ENCODE measurements around the gene CFAP54. TPM values are rescaled to one million over a fixed set of nuclear protein-coding genes. Genes with fewer than 3 reads are reported as not detected.

CFAP54 gene
- total RNA-seq, 1 donor from 2014 or later = 1.1 TPM

DNA sequence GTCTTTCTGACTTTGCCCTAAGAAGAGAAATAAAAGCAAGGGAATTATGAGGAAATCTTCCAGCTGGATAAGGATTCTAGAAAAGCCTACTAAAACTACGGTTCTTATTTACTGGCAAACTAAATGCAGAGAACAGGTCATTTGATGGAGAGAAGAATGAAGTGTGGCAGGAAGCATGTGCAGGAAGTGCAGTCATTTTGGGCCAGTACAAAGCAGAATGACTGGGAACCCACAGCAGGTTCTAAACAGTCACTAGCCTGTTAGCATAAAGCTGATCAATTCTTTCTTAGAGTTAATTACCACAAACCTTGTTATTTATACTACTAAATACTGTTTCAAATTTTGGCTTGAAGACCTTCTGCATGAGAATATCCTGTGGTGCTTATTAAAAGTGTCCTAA is 36.7 kb downstream of the CFAP54 start:
- no peak overlapping the region for H3K4me3 ChIP-seq (ENCODE audit: insufficient read depth, low read depth, low read length)
- no peaks in the 10 kb centered on the region for H3K27me3 Mint-ChIP-seq (ENCODE audit: low read depth, unreplicated experiment)
- no peak overlapping the region for H3K4me3 Mint-ChIP-seq (ENCODE audit: unreplicated experiment)
- H3K27ac ChIP-seq (ENCODE audit: low read depth, low read length) = no peak overlapping the region
- H3K79me2 ChIP-seq (ENCODE audit: insufficient read depth, low read length) = no peaks in the 10 kb centered on the region
- no peaks in the 10 kb centered on the region for H3K9me3 Mint-ChIP-seq (ENCODE audit: unreplicated experiment)
- no peak for FAIRE-seq
- H3K27ac Mint-ChIP-seq (ENCODE audit: unreplicated experiment) = no peak overlapping the region
- H3K4me2 ChIP-seq (ENCODE audit: low read length) = no peak overlapping the region
- no peaks in the 10 kb centered on the region for H4K20me1 ChIP-seq (ENCODE audit: insufficient read depth, low read length)
- H3K27me3 ChIP-seq (ENCODE audit: insufficient read depth, low read length) = no peaks in the 10 kb centered on the region
- no peaks in the 10 kb centered on the region for H3K9me3 ChIP-seq (ENCODE audit: insufficient read depth, low read depth, low read length)
- no peak for DNase-seq (ENCODE audit: low read depth)
- H3K36me3 ChIP-seq (ENCODE audit: insufficient read depth, low read length) = no peaks in the 10 kb centered on the region
- TF ChIP-seq, protein P1, sequence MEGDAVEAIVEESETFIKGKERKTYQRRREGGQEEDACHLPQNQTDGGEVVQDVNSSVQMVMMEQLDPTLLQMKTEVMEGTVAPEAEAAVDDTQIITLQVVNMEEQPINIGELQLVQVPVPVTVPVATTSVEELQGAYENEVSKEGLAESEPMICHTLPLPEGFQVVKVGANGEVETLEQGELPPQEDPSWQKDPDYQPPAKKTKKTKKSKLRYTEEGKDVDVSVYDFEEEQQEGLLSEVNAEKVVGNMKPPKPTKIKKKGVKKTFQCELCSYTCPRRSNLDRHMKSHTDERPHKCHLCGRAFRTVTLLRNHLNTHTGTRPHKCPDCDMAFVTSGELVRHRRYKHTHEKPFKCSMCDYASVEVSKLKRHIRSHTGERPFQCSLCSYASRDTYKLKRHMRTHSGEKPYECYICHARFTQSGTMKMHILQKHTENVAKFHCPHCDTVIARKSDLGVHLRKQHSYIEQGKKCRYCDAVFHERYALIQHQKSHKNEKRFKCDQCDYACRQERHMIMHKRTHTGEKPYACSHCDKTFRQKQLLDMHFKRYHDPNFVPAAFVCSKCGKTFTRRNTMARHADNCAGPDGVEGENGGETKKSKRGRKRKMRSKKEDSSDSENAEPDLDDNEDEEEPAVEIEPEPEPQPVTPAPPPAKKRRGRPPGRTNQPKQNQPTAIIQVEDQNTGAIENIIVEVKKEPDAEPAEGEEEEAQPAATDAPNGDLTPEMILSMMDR (IDR thresholded peaks at IDR 0.05; ENCODE audit: insufficient read depth, low read depth, low read length) = no peak
- TF ChIP-seq EZH2 (IDR thresholded peaks at IDR 0.05; ENCODE audit: insufficient read depth, low read length) = no peak
- no peaks in the 10 kb centered on the region for H3K36me3 Mint-ChIP-seq (ENCODE audit: low read depth, unreplicated experiment)
- no peak overlapping the region for H3K9ac ChIP-seq (ENCODE audit: low read length)
- H3K4me1 Mint-ChIP-seq (ENCODE audit: low read depth, unreplicated experiment) = peaks cover 4% of the 10 kb centered on the region
- H3K4me1 ChIP-seq (ENCODE audit: insufficient read depth, low read length) = no peaks in the 10 kb centered on the region
- no peak overlapping the region for H2AFZ ChIP-seq (ENCODE audit: low read depth, low read length)

- no peak overlapping the region for H3K4me3 ChIP-seq (ENCODE audit: insufficient read depth, low read depth, low read length)
- Mint-ChIP-seq H3K36me3 (ENCODE audit: low read depth, unreplicated experiment) (no peaks in the 10 kb centered on the region), H3K27me3 (ENCODE audit: low read depth, unreplicated experiment) (no peaks in the 10 kb centered on the region), H3K27ac (ENCODE audit: unreplicated experiment) (no peak overlapping the region), H3K4me3 (ENCODE audit: unreplicated experiment) (no peak overlapping the region), H3K9me3 (ENCODE audit: unreplicated experiment) (no peaks in the 10 kb centered on the region), H3K4me1 (ENCODE audit: low read depth, unreplicated experiment) (no peaks in the 10 kb centered on the region)
- H4K20me1 ChIP-seq (ENCODE audit: insufficient read depth, low read length) = no peaks in the 10 kb centered on the region
- no peaks in the 10 kb centered on the region for H3K79me2 ChIP-seq (ENCODE audit: insufficient read depth, low read length)
- no peaks in the 10 kb centered on the region for H3K36me3 ChIP-seq (ENCODE audit: insufficient read depth, low read length)
- no peaks in the 10 kb centered on the region for H3K9me3 ChIP-seq (ENCODE audit: insufficient read depth, low read depth, low read length)
- FAIRE-seq = no peak
- TF ChIP-seq, protein P1 (IDR thresholded peaks at IDR 0.05; ENCODE audit: insufficient read depth, low read depth, low read length) = no peak
- no peak for TF ChIP-seq EZH2 (IDR thresholded peaks at IDR 0.05; ENCODE audit: insufficient read depth, low read length)
- H3K27me3 ChIP-seq (ENCODE audit: insufficient read depth, low read length) = no peaks in the 10 kb centered on the region
- H3K4me1 ChIP-seq (ENCODE audit: insufficient read depth, low read length) = no peaks in the 10 kb centered on the region
- no peak overlapping the region for H3K27ac ChIP-seq (ENCODE audit: low read depth, low read length)
- no peak overlapping the region for H2AFZ ChIP-seq (ENCODE audit: low read depth, low read length)
- DNase-seq (ENCODE audit: low read depth) = no peak
- H3K4me2 ChIP-seq (ENCODE audit: low read length) = no peak overlapping the region
- no peak overlapping the region for H3K9ac ChIP-seq (ENCODE audit: low read length)
Measured at GRCh38 chr12:96529912-96530311, 40.5 kb downstream of the CFAP54 start.

DNA sequence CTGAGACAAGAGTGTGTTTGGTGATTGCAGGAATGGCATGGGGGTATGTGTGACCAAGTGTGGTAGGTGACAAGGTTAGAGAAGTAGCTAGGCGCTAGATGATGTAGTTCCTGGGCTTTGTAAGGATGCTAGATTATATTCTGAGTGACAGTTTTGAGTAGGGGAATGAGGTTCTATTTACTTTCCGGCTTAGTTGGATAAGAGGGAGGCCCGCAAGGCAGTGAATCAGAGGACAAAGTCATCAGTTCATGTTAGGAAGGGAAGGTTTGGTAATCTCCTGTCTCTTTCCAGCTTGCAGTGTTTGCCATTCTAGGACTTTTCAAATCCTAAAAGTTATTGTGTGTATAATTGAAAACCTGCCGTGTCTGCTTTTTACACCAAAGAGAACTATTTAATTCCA is 45.0 kb downstream of the CFAP54 start:
- H3K9me3 ChIP-seq (ENCODE audit: insufficient read depth, low read depth, low read length) = no peaks in the 10 kb centered on the region
- H3K9ac ChIP-seq (ENCODE audit: low read length) = no peak overlapping the region
- no peak overlapping the region for H2AFZ ChIP-seq (ENCODE audit: low read depth, low read length)
- no peaks in the 10 kb centered on the region for H3K4me1 ChIP-seq (ENCODE audit: insufficient read depth, low read length)
- no peaks in the 10 kb centered on the region for H3K27me3 ChIP-seq (ENCODE audit: insufficient read depth, low read length)
- H3K36me3 Mint-ChIP-seq (ENCODE audit: low read depth, unreplicated experiment) = no peaks in the 10 kb centered on the region
- H3K9me3 Mint-ChIP-seq (ENCODE audit: unreplicated experiment) = no peaks in the 10 kb centered on the region
- DNase-seq (ENCODE audit: low read depth) (no peak), FAIRE-seq (no peak)
- TF ChIP-seq, protein P1 (IDR thresholded peaks at IDR 0.05; ENCODE audit: insufficient read depth, low read depth, low read length) = no peak
- TF ChIP-seq EZH2 (IDR thresholded peaks at IDR 0.05; ENCODE audit: insufficient read depth, low read length) = no peak
- no peak overlapping the region for H3K27ac Mint-ChIP-seq (ENCODE audit: unreplicated experiment)
- H3K27ac ChIP-seq (ENCODE audit: low read depth, low read length) = no peak overlapping the region
- no peak overlapping the region for H3K4me2 ChIP-seq (ENCODE audit: low read length)
- H3K36me3 ChIP-seq (ENCODE audit: insufficient read depth, low read length) = no peaks in the 10 kb centered on the region
- no peak overlapping the region for H3K4me3 Mint-ChIP-seq (ENCODE audit: unreplicated experiment)
- H3K27me3 Mint-ChIP-seq (ENCODE audit: low read depth, unreplicated experiment) = no peaks in the 10 kb centered on the region
- no peak overlapping the region for H3K4me3 ChIP-seq (ENCODE audit: insufficient read depth, low read depth, low read length)
- no peaks in the 10 kb centered on the region for H3K4me1 Mint-ChIP-seq (ENCODE audit: low read depth, unreplicated experiment)
- H3K79me2 ChIP-seq (ENCODE audit: insufficient read depth, low read length) = no peaks in the 10 kb centered on the region
- no peaks in the 10 kb centered on the region for H4K20me1 ChIP-seq (ENCODE audit: insufficient read depth, low read length)
